OCI-LY7 (cell line): Measurements from ENCODE around the gene PAGR1.

Source experiments
- CTCF ChIP-seq: fragments of 200-600 bp; sonication (generic); conservative IDR thresholded peaks from 2 replicates; pipeline ENCODE4 v1.5.1; 2014; ENCODE audit warnings: mild to moderate bottlenecking, antibody characterized with exemption, low read length, moderate library complexity, mixed read lengths
- EZH2phosphoT487 ChIP-seq: fragments of 200-600 bp; sonication (generic); IDR thresholded peaks from 2 replicates; pipeline ENCODE4 v1.6.1; 2018; ENCODE audit warnings: low read depth, borderline replicate concordance, mild to moderate bottlenecking, mixed run types, antibody characterized with exemption, low read length, moderate library complexity, mixed read lengths

GRCh38 chr16:29841631-29842030 lies 25.7 kb downstream of the PAGR1 start:
- TF ChIP-seq CTCF (no peak), EZH2phosphoT487 (no peak)
